Prostate gland (tissue), 2 donors: ENCODE results near the gene PAF1.

Experiments
- POLR2A ChIP-seq: fragments of 450-650 bp; IDR thresholded peaks from one replicate; pipeline ENCODE4 v1.6.1; 2016; ENCODE audit warnings: antibody characterized with exemption, mild to moderate bottlenecking
- POLR2AphosphoS5 ChIP-seq: sonication (generic); formaldehyde crosslinking; IDR thresholded peaks from one replicate; pipeline ENCODE4 v1.6.1; 2017; ENCODE audit warnings: antibody characterized with exemption
- TF ChIP-seq, protein P1 (sequence below), 4 experiments: fragments of 200-600 bp in 2 of 4; fragments of 450-650 bp in 2 of 4; sonication (generic) in 2 of 4; IDR thresholded peaks; 1 replicate in 3 of 4; 2 replicates in 1 of 4; pipeline ENCODE4 v1.5.1; 2016 to 2019; ENCODE audit warnings: antibody characterized with exemption in 4 of 4, mild to moderate bottlenecking in 2 of 4, moderate library complexity in 2 of 4

DNA sequence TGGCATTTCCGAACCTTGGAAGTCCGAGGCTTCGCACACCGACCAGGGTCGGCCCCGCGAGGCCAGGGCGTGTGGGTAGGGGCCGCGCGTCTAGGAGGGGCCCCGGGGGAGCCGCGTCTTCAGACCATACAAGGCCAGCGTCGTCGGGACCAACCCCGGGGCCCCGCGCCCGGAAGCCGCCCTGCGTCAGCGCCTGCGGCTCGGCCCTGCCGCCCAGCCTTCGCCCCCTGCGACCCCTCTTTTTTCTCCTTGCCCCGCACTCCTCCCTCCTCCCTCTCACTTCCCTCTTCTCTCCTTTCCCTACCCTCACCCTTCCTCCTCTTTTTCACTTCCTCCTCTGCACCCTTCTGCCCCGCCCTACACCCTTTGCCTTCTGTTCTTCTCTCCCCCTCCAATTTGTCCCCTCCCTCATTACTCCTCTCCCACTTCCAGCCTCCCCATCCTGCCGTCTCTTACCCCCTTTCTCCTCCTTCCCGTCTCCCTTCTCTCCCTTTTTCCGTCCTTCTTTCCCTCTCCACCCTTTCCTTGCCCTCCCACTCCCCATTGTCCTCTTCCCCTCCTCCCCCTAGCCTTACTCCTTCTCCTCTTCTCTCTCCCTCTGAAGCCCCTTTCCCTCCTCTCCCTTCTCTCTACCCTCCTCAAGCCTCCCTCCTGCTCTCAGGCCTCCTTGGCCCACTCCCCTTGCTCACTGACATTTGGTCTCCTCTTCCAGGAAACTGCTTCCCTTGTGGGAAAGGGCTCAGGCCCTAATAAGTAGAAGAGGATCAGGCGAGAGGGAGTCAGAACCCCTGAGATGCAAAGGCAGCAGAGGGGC, 19.3 kb upstream of the PAF1 start:
- TF ChIP-seq, protein P1, sequence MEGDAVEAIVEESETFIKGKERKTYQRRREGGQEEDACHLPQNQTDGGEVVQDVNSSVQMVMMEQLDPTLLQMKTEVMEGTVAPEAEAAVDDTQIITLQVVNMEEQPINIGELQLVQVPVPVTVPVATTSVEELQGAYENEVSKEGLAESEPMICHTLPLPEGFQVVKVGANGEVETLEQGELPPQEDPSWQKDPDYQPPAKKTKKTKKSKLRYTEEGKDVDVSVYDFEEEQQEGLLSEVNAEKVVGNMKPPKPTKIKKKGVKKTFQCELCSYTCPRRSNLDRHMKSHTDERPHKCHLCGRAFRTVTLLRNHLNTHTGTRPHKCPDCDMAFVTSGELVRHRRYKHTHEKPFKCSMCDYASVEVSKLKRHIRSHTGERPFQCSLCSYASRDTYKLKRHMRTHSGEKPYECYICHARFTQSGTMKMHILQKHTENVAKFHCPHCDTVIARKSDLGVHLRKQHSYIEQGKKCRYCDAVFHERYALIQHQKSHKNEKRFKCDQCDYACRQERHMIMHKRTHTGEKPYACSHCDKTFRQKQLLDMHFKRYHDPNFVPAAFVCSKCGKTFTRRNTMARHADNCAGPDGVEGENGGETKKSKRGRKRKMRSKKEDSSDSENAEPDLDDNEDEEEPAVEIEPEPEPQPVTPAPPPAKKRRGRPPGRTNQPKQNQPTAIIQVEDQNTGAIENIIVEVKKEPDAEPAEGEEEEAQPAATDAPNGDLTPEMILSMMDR (IDR thresholded peaks at IDR 0.05) = no peak
- TF ChIP-seq POLR2A = peak; percentile 33
- peak; percentile 9 for TF ChIP-seq POLR2AphosphoS5
